ENCODE measurements around the gene FAM151B.

FAM151B gene

GRCh38 chr5:80590766-80591165 is 102.9 kb downstream of the FAM151B start:
- no peak for DNase-seq (ENCODE audit: low read depth)

GRCh38 chr5:80591352-80591751 is 103.5 kb downstream of the FAM151B start:
- DNase-seq (ENCODE audit: low read depth) = no peak

DNA sequence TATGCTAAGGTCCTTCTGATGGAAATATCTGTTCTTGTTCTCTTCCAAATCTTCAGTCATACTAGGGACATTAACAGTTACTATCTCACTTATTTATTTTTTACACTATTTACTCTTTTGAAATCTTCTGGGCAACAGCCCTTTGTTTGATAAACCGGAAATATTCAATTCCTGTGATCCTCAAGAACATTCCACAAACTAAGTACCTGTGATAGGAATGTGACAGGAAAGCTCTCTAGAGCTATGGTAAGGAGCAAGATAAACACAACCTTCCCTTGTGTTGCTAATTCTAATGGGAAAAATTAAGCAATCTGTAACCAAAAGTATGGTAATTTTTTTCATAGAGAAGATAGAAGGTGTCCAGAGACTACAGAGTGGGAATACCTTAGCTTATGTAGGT is 104.2 kb downstream of the FAM151B start:
- no peak for DNase-seq (ENCODE audit: low read depth)

All from activated T-helper 1 cell treated with Interleukin-2 at 50 U/mL for 16 hours (primary cell).